ENCODE measurements around the gene CLDN19.
"Not testable (repeated sequence)": the region's sequence is repeated elsewhere in the genome, so short reads cannot be mapped to it uniquely, and the experiment has no call there.

Gene CLDN19

GRCh38 chr1:42752284-42752683, 12.2 kb upstream of the CLDN19 start:
- H3K27ac ChIP-seq, result no peak overlapping the region
- TF ChIP-seq CTCF (IDR thresholded peaks at IDR 0.05), result no peak
- intact Hi-C loops (cut with DNase I; ENCODE audit: low total_unique reads), result no loop called here
- no peak for DNase-seq
- peaks cover 72 to 92% (median 84%) of the 10 kb centered on the region in 3 donors for H3K36me3 ChIP-seq
- no peak overlapping the region for H3K4me3 ChIP-seq
- H3K9me3 ChIP-seq, result no peaks in the 10 kb centered on the region
- H3K4me1 ChIP-seq, result no peaks in the 10 kb centered on the region
- no peaks in the 10 kb centered on the region for H3K27me3 ChIP-seq

DNA sequence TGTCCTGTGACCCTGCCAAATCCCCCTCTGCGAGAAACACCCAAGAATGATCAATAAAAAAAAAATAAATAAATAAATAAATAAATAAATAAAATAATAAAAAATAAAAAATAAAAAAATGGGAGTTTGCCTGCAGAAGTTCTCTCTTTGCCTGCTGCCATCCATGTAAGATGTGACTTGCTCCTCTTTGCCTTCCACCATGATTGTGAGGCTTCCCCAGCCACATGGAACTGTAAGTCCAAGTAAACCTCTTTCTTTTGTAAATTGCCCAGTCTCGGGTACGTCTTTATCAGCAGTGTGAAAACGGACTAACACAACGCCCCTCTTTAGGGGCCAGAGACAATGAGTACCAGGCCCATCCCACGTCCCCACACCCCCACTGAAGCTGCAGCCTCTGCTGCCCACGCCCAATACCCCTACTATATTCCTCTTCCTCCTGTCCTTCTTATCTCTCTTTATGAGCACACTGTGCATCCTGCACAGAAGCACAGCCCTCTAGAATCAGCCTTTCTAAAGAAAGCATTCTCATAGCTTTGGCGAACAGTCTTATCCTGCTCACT, 11.6 kb upstream of the CLDN19 start:
- H3K27ac ChIP-seq; intact Hi-C loops (cut with DNase I; ENCODE audit: low total_unique reads); H3K4me3 ChIP-seq; DNase-seq; H3K4me1 ChIP-seq; H3K27me3 ChIP-seq; H3K9me3 ChIP-seq: not testable (repeated sequence)
- peaks cover 69 to 92% (median 86%) of the 10 kb centered on the region in 3 donors for H3K36me3 ChIP-seq

GRCh38 chr1:42750041-42750440, 10.0 kb upstream of the CLDN19 start:
- intact Hi-C loops (cut with DNase I; ENCODE audit: low total_unique reads), result no loop called here
- no peak overlapping the region for H3K4me3 ChIP-seq
- H3K27ac ChIP-seq, result no peak overlapping the region
- no peaks in the 10 kb centered on the region for H3K4me1 ChIP-seq
- TF ChIP-seq CTCF (IDR thresholded peaks at IDR 0.05), result no peak
- H3K36me3 ChIP-seq, result peaks cover 57 to 92% (median 81%) of the 10 kb centered on the region in 3 donors
- no peaks in the 10 kb centered on the region for H3K9me3 ChIP-seq
- no peaks in the 10 kb centered on the region for H3K27me3 ChIP-seq
- no peak for DNase-seq

GRCh38 chr1:42748461-42749410, 8.7 kb upstream of the CLDN19 start:
- no peaks in the 10 kb centered on the region for H3K27me3 ChIP-seq
- no peak for TF ChIP-seq CTCF (IDR thresholded peaks at IDR 0.05)
- no peak overlapping the region for H3K27ac ChIP-seq
- no peak overlapping the region for H3K4me3 ChIP-seq
- H3K9me3 ChIP-seq, result no peaks in the 10 kb centered on the region
- no peak for DNase-seq
- H3K36me3 ChIP-seq, result peaks cover 44 to 81% (median 68%) of the 10 kb centered on the region in 3 donors
- intact Hi-C loops (cut with DNase I; ENCODE audit: low total_unique reads), result loop anchor here (10.0 kb wide), 1 partner anchor 164 kb away; no protein-coding TSS in a partner anchor
- no peaks in the 10 kb centered on the region for H3K4me1 ChIP-seq

GRCh38 chr1:42748021-42748420, 8.0 kb upstream of the CLDN19 start:
- Histone ChIP-seq H3K27me3 (no peaks in the 10 kb centered on the region), H3K4me1 (no peaks in the 10 kb centered on the region), H3K36me3 (peaks cover 37 to 75% (median 61%) of the 10 kb centered on the region in 3 donors), H3K9me3 (no peaks in the 10 kb centered on the region), H3K4me3 (no peak overlapping the region), H3K27ac (no peak overlapping the region)
- intact Hi-C loops (cut with DNase I; ENCODE audit: low total_unique reads), result loop anchor here (10.0 kb wide), 1 partner anchor 163 kb away; no protein-coding TSS in a partner anchor
- TF ChIP-seq CTCF (IDR thresholded peaks at IDR 0.05), result no peak
- DNase-seq, result no peak

DNA sequence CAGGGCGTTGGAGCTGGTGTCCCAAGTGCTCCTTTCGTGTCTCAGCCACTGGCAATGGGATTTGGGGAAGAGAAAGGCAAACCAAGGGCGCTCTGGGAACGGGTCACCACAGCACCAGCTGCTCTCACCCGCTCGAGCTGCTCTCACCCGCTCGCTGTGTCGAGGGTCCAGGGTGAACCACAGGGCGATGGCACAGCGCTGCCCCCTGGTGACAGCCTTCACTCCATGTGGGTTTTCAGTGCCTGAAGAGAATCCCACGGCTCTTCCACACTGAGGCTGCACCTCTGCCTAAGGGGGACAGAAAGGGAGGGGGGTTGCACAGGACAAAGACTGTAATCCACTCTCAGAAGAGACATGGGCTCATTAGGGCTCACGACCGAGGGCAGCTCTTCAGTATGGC, 7.1 kb upstream of the CLDN19 start:
- peaks cover 28 to 66% (median 52%) of the 10 kb centered on the region in 3 donors for H3K36me3 ChIP-seq
- no peak overlapping the region for H3K4me3 ChIP-seq
- H3K9me3 ChIP-seq, result no peaks in the 10 kb centered on the region
- intact Hi-C loops (cut with DNase I; ENCODE audit: low total_unique reads), result loop anchor here (10.0 kb wide), 1 partner anchor 162 kb away; no protein-coding TSS in a partner anchor
- no peaks in the 10 kb centered on the region for H3K27me3 ChIP-seq
- DNase-seq, result no peak
- H3K4me1 ChIP-seq, result no peaks in the 10 kb centered on the region
- peak; percentile 29 to 49 for TF ChIP-seq CTCF (IDR thresholded peaks at IDR 0.05)
- no peak overlapping the region for H3K27ac ChIP-seq
